GM21825 (cell line): ENCODE results near the gene FBXO22.
"Not testable (repeated sequence)": the region's sequence is repeated elsewhere in the genome, so short reads cannot be mapped to it uniquely, and the experiment has no call there.

Source experiments
- ATAC-seq: cut with Tn5 transposase; IDR thresholded peaks from one replicate; pipeline ENCODE4 v1.9.1; 2021; ENCODE audit warnings: mild to moderate bottlenecking, moderate library complexity; ENCODE audit not compliant: unreplicated experiment

FBXO22 gene

DNA sequence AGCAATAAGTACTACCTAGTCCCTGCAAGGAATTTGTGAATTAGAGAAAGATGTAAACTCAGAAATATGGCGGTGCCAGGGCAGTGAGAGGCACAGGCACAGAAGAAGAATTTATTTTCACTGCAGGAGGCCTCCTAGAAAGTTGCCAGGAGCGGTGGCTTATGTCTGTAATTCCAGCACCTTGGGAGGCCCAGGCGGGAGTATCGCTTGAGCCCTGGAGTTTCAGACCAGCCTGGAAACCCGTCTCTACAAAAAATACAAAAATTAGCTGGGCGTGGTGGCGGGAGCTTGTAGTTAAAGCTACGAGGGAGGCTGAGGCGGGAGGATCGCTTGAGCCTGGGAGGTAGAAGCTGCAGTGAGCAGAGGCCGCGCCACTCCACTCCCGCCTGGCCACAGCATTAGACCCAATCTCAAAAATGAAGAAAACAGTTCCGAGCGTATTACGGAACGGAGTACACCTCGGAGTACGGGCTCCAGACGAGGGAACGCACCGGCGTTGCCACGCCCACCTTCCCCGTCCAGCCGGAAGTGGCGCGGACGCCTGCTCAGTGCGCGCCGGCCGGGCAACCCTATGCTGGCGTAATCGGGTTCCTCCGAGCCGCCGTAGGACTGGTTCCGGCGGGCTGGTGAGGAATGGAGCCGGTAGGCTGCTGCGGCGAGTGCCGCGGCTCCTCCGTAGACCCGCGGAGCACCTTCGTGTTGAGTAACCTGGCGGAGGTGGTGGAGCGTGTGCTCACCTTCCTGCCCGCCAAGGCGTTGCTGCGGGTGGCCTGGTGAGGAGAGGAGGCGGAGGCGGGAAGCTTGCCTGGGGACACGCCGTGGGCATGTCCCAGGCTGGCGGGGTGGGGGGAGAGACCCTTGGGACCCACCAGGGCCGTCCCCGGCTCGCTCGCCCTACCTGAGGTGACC is at the start of gene FBXO22:
Gene FBXO22, plus strand, starts transcription at position 548 of the 909 bp plus-strand sequence. Its CDS starts 86 bp downstream, at position 634.
- peak; percentile 86 for ATAC-seq

- no peak for ATAC-seq
Measured at GRCh38 chr15:75857886-75858285, 45.8 kb upstream of the FBXO22 start.

- no peak for ATAC-seq
Measured at GRCh38 chr15:75861750-75862402, 41.8 kb upstream of the FBXO22 start.

- no peak for ATAC-seq
Measured at GRCh38 chr15:75862796-75863195, 40.9 kb upstream of the FBXO22 start.

DNA sequence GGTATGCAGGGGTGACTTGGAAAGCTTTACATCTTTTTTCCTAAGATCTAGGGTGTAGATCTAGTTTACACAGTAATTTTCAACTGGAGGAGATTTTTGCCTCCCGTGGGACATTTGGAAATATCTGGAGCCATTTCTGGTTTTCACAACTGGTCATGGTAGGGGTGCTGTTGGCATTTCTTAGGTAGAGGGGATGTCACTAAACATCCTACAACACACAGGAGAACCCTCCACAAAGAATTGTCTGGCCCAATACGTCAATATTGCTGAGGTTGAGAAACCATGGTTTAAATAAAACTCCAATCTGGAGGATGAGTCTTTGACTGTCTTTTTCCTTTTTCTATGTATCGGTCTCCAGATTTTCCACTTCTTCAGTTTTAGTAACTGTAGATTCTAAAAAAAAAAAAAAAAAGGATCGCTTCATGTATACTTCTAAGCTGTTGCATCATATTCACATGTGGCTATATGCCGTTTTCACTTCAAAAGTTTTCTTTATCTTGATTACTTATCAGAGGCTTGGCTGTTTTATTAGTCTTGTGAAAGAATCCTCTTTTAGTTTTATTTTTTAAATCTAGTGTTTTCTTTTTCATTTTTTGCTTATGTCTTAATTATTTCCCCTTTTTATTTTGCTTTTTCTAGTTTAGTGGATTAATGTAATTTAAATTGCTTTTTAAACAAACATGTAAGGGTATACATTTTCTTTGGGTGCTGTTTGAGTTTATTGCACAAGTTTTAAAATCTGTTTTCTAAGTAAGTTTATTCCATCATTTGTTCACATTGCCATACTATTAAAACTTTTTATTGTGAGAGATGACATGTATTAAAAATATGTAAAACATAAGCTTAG is 39.2 kb upstream of the FBXO22 start:
- no peak for ATAC-seq

GRCh38 chr15:75866045-75866444 is 37.6 kb upstream of the FBXO22 start:
- ATAC-seq, result not testable (repeated sequence)

DNA sequence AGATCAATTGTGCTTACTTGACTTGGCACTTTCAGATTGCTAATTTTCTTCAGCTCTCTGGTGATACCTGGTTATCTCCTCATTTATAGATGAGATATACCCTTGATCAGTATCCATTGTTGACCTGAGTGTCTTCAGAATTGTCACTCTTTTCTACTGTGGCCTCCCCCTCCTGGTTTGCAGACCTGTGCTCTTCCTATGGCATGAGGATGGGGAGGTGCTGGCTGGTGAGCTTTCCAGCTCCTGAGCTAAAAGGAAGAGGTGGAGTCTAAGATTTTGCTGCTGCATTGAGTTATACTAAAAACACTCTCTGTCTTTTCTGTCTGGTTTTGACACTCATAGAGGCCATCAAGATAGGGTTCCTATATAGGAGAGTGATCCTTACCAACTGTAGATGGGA is 36.8 kb upstream of the FBXO22 start:
- ATAC-seq, result no peak

DNA sequence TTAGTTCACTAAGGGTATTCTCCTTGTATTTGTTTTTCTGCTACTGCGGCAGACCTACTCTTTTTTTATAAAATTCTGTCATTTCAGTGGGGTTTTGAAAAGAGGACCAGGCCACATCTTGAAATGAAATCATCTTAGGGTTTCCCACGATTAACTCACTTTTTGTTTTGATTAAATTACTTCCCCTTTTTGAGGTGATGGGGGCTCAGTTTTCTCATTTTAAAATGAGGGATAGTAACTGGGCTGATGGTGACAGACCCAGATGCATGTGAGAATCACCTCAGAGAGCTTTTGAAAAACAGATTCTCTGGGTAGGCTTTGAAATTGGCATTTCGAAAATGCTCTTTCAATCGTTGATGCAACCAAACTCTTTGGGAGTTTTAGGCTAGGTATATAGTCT is 36.2 kb upstream of the FBXO22 start:
- no peak for ATAC-seq

DNA sequence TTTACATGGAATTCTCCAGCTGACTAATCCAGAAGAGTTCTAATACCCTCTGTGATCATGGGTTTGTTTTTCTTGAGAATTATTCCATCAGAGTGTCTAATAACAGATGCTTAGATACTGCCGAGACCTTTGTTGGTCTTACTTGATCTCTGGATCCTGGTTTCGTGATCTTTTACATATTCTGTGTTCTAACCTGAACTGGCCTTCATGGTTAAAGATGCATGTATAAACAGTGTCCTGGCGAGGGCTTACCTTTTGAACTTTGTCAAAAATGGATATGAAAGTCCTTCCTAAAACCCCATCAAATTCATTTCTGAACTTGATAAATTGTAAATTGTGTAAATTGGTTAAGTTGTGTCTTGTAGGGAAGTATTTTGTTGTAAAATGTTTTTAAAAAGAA is 35.7 kb upstream of the FBXO22 start:
- no peak for ATAC-seq

- no peak for ATAC-seq
Measured at GRCh38 chr15:75869446-75869845, 34.2 kb upstream of the FBXO22 start.

DNA sequence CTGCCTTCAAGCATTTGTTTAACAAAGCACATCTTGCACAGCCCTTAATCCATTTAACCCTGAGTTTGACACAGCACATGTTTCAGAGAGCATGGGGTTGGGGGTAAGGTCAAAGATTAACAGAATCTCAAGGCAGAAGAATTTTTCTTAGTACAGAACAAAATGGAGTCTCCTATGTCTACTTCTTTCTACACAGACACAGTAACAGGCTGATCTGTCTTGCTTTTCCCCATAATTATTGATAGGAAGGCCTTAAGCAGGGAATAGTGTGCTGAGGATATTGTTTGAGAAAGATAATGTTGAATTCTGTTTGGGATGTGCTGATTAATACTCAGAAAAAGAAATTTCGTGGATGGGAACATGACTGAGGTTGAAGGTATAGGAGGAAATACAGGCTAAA is 32.1 kb upstream of the FBXO22 start:
- not testable (repeated sequence) for ATAC-seq

DNA sequence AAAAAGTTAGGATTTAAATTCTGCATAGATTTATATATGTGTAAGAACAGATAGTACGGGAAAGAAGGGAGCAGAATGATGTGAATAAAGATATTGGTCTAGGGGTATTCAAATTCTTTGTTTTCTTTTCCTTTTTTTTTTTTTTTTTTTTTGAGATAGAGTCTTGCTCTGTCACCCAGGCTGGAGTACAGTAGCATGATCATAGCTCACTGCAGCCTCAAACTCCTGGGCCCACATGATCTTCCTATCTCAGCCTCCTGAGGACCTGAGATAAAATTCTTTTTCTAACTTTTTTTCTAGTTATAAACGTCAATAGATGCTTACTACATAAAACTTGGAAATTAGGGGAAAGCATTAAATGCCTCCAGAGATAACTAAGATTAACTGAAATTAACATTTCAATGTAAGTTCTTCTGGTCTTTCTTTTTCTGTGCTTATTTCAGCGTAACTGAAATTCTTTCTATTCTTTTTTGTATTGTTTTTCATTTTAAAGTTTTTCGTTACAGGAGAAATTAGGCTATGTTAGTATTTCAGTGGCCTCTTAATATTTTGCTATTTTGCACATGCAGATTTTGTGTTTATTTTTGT is 31.2 kb upstream of the FBXO22 start:
- no peak for ATAC-seq

GRCh38 chr15:75884041-75884440 is 19.6 kb upstream of the FBXO22 start:
- ATAC-seq, result no peak

GRCh38 chr15:75887178-75887577 is 16.5 kb upstream of the FBXO22 start:
- no peak for ATAC-seq

- no peak for ATAC-seq
Measured at GRCh38 chr15:75891895-75892294, 11.8 kb upstream of the FBXO22 start.

DNA sequence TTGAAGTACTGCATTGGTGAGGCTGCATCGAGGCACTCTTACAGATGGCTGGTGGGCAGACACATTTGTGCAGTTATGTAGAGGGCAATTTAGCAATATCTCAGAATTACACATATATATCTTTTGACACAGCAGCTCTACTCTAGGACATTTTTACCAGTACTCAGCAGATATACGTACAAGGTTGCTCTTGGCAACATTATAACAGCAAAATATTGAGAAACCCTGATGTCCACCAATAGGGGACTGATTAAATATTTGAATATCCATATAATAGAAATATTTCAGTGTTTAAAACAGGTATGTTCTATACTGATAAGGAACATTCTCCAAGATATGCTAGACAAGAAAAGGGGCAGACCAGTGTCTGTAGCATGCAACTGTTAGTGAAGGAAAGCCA is 7.9 kb upstream of the FBXO22 start:
- no peak for ATAC-seq

GRCh38 chr15:75900577-75900976 is 3.1 kb upstream of the FBXO22 start:
- ATAC-seq, result no peak

- no peak for ATAC-seq
Measured at GRCh38 chr15:75902129-75902557, 1.5 kb upstream of the FBXO22 start.

- ATAC-seq, result no peak
Measured at GRCh38 chr15:75905231-75905630, 1.6 kb downstream of the FBXO22 start.

- not testable (repeated sequence) for ATAC-seq
Measured at GRCh38 chr15:75910355-75910754, 6.7 kb downstream of the FBXO22 start.

DNA sequence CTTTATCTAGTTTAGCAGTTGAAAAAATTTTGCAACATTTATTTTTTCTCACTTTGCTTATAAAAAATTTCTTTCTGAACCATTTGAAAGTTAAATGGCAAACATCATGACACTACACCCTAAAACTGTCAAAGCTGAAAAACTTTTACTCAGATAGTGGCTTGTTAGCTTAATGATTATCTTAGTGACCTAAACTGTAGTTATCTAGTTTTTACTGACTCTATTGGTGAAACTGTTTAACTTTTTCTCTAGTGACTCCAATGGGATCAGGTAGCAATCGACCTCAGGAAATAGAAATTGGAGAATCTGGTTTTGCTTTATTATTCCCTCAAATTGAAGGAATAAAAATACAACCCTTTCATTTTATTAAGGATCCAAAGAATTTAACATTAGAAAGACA is 13.3 kb downstream of the FBXO22 start:
- no peak for ATAC-seq
